ENCODE results near the gene TCEAL8. TPM values are rescaled to one million over a fixed set of nuclear protein-coding genes. Genes with fewer than 3 reads are reported as not detected.
A peak's percentile ranks its signal among the peaks of the same experiment; 100 is the strongest.

The TCEAL8 gene
- total and polyA plus RNA-seq, 2 experiments from 2014 or later, result 123 to 153 TPM

DNA sequence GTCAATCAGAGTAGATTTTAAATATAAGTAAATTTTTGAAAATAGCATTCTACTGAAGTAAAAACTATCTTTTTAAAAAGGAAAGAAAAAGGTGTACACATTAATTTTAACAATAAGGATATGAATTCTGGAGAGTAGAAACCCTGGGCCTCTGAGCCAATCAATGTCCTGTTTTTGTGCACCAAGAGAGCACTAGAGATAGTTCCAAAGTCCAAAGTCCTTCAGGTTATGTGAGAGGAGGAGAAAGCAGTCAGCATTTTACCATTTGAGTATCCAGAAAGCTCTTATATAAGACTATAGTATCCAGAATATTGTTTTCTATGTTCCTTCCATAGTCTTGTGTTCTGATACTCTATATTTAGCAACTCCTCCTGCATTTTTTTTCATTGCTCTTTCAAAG lies 3.3 kb upstream of the TCEAL8 start:
- no peaks in the 10 kb centered on the region for H3K9me2 ChIP-seq (replicated peaks; ENCODE audit: insufficient read depth)
- no peaks in the 10 kb centered on the region for H3K27me3 ChIP-seq
- H3K27ac ChIP-seq, result peak overlapping the region; percentile 18
- H4K20me1 ChIP-seq (ENCODE audit: insufficient read depth, poor library complexity, severe bottlenecking), result no peaks in the 10 kb centered on the region
- H2AFZ ChIP-seq, result no peak overlapping the region
- no peaks in the 10 kb centered on the region for H3K9me3 ChIP-seq (ENCODE audit: low read depth)
- no peak overlapping the region for H3K4me2 ChIP-seq
- H3K4me3 ChIP-seq, result no peak overlapping the region
- DNase-seq (ENCODE audit: low spot score), result no peak
- no peaks in the 10 kb centered on the region for H3K4me1 ChIP-seq (ENCODE audit: insufficient read depth)
- TF ChIP-seq, protein P1, sequence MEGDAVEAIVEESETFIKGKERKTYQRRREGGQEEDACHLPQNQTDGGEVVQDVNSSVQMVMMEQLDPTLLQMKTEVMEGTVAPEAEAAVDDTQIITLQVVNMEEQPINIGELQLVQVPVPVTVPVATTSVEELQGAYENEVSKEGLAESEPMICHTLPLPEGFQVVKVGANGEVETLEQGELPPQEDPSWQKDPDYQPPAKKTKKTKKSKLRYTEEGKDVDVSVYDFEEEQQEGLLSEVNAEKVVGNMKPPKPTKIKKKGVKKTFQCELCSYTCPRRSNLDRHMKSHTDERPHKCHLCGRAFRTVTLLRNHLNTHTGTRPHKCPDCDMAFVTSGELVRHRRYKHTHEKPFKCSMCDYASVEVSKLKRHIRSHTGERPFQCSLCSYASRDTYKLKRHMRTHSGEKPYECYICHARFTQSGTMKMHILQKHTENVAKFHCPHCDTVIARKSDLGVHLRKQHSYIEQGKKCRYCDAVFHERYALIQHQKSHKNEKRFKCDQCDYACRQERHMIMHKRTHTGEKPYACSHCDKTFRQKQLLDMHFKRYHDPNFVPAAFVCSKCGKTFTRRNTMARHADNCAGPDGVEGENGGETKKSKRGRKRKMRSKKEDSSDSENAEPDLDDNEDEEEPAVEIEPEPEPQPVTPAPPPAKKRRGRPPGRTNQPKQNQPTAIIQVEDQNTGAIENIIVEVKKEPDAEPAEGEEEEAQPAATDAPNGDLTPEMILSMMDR (IDR thresholded peaks at IDR 0.05; ENCODE audit: poor library complexity), result no peak
- TF ChIP-seq EZH2phosphoT487 (IDR thresholded peaks at IDR 0.05; ENCODE audit: low read depth, severe bottlenecking, unreplicated experiment), result no peak
- no peak for TF ChIP-seq EZH2 (IDR thresholded peaks at IDR 0.05; ENCODE audit: borderline replicate concordance)
- no peaks in the 10 kb centered on the region for H3K36me3 ChIP-seq (replicated peaks; ENCODE audit: insufficient read depth, low read depth)
- H3K79me2 ChIP-seq, result peaks cover 8% of the 10 kb centered on the region

DNA sequence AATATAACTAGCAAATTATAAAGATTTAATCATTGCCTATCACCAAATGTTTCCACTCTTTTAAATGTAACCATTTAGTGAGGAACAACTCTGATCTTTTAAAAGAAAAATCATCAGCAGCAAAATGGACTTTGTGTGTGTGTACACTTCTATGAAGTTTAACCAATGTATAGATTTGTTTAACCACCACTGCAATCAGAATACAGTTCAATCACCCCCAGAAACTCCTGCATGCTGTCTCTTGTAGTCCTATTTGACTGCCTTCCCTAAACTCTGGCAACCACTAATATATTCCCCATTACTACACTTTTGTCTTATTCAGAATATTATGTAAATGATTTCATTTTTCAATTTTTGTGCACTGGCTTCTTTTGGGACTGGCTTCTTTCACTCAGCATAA lies 1.7 kb upstream of the TCEAL8 start:
- Histone ChIP-seq H3K27me3 (no peaks in the 10 kb centered on the region), H3K27ac (no peak overlapping the region), H4K20me1 (ENCODE audit: insufficient read depth, poor library complexity, severe bottlenecking) (no peaks in the 10 kb centered on the region), H3K9me2 (replicated peaks; ENCODE audit: insufficient read depth) (no peaks in the 10 kb centered on the region), H3K36me3 (replicated peaks; ENCODE audit: insufficient read depth, low read depth) (no peaks in the 10 kb centered on the region), H3K9me3 (ENCODE audit: low read depth) (no peaks in the 10 kb centered on the region), H3K4me2 (no peak overlapping the region), H3K4me3 (no peak overlapping the region), H3K79me2 (peaks cover 13% of the 10 kb centered on the region), H3K4me1 (ENCODE audit: insufficient read depth) (peaks cover 6% of the 10 kb centered on the region), H2AFZ (no peak overlapping the region)
- no peak for DNase-seq (ENCODE audit: low spot score)
- TF ChIP-seq EZH2 (IDR thresholded peaks at IDR 0.05; ENCODE audit: borderline replicate concordance), result no peak
- TF ChIP-seq, protein P1 (IDR thresholded peaks at IDR 0.05; ENCODE audit: poor library complexity), result no peak
- no peak for TF ChIP-seq EZH2phosphoT487 (IDR thresholded peaks at IDR 0.05; ENCODE audit: low read depth, severe bottlenecking, unreplicated experiment)

DNA sequence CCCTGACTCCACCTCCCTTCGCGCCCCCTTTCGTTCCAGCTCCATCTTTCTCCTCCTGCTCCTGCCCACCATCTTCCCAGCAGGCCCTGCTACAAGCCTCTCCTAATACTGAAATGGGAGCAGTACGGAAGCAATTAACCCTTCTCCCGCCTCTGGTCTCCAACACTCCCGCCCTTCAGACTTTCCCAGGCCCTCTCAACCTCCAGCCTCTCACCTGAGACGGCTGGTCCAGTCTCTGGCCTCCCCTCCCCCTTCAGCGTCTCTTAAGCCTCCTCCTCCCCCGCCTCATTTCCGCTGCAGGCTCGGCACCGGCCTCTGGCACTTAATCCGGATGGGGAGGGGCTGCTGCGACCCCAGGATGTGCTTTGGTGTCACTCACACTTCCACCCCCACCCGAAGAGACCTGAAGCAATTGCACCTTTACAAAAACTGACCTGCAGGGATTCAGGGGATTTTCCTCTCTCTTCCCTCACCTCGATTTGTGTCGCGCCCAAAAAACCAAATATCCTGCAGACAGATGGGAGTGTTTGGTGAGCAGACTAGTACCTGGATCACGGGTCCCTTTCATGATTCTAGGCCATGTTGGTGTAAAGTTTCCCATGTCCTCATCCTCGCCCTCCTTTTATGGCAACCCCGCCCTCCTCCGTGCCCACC lies 657 bp downstream of the TCEAL8 start:
- Histone ChIP-seq H3K36me3 (replicated peaks; ENCODE audit: insufficient read depth, low read depth) (no peaks in the 10 kb centered on the region), H3K79me2 (peaks cover 13% of the 10 kb centered on the region), H3K4me2 (peak overlapping the region; percentile 81), H3K4me3 (peak overlapping the region; percentile 69), H3K27me3 (no peaks in the 10 kb centered on the region), H3K27ac (peak overlapping the region; percentile 98), H3K4me1 (ENCODE audit: insufficient read depth) (peaks cover 6% of the 10 kb centered on the region), H2AFZ (peak overlapping the region; percentile 16), H3K9me2 (replicated peaks; ENCODE audit: insufficient read depth) (no peaks in the 10 kb centered on the region), H3K9me3 (ENCODE audit: low read depth) (no peaks in the 10 kb centered on the region), H4K20me1 (ENCODE audit: insufficient read depth, poor library complexity, severe bottlenecking) (no peaks in the 10 kb centered on the region)
- no peak for TF ChIP-seq EZH2phosphoT487 (IDR thresholded peaks at IDR 0.05; ENCODE audit: low read depth, severe bottlenecking, unreplicated experiment)
- no peak for TF ChIP-seq EZH2 (IDR thresholded peaks at IDR 0.05; ENCODE audit: borderline replicate concordance)
- TF ChIP-seq, protein P1 (IDR thresholded peaks at IDR 0.05; ENCODE audit: poor library complexity), result no peak
- DNase-seq (ENCODE audit: low spot score), result peak; percentile 73
- WGBS (ENCODE audit: low lambda C conversion rate, missing lambda C conversion rate), result 46% methylated on average over 21 of the region's 22 CpGs

All from hepatocyte (in vitro differentiated cells).